Measurements from ENCODE around the gene GALNT17.

GRCh38 chr7:71148098-71148497 lies 16.2 kb downstream of the GALNT17 start:
- TF ChIP-seq CTCF (IDR thresholded peaks at IDR 0.05; ENCODE audit: low read depth, low read length) (no peak), EZH2phosphoT487 (IDR thresholded peaks at IDR 0.05; ENCODE audit: low read depth) (no peak)
